Pancreas (tissue), 10 donors: Measurements from ENCODE around the gene NHERF2. TPM values are rescaled to one million over a fixed set of nuclear protein-coding genes. Genes with fewer than 3 reads are reported as not detected.

Experiments used
- ATAC-seq, 4 donors: fragments of 200-7000 bp; cut with Tn5 transposase; one replicate each; pipeline versions ENCODE4 v1.8.0 to v1.9.1; 2020; ENCODE audit warnings: mild to moderate bottlenecking in 4 of 4, moderate library complexity in 4 of 4
- DNase-seq, 6 donors: peaks; one replicate each; pipeline ENCODE4 v3.0.0-alpha.2; 2020
- FAIRE-seq: peaks from 2 replicates; lab custom pipeline; 2012; peaks lifted over from hg19 to GRCh38; lab: Jason Lieb, UNC
- H3K27ac ChIP-seq, 4 donors: fragments of 200-600 bp; sonication (generic); 1 replicate in 3 of 4; 2 replicates in 1 of 4; pipeline versions ENCODE4 v1.5.0 to v1.8.0; 2020
- H3K27me3 ChIP-seq, 4 donors: fragments of 200-600 bp; one replicate each; pipeline ENCODE4 v1.8.0; 2021
- H3K36me3 ChIP-seq, 3 donors: fragments of 200-600 bp; sonication (generic) in 1 of 3; one replicate each; pipeline versions ENCODE4 v1.5.0 to v1.8.0; 2020 to 2021
- H3K4me1 ChIP-seq, 3 donors: fragments of 200-600 bp; one replicate each; pipeline ENCODE4 v1.8.0; 2021
- H3K4me3 ChIP-seq, 4 donors: fragments of 200-600 bp; sonication (generic) in 2 of 4; one replicate each; pipeline versions ENCODE4 v1.5.0 to v1.8.0; 2020 to 2021
- H3K9me3 ChIP-seq, 4 donors: fragments of 200-600 bp; one replicate each; pipeline ENCODE4 v1.8.0; 2021
- WGBS, 2 donors: extraction: QIAGEN DNeasy Blood & Tissue Kit; methylation state at CpG; one replicate each; pipeline ENCODE4 v1.1.7; 2013; 5-methylcytosine and 5-hydroxymethylcytosine counted together
- intact Hi-C, 3 donors: fragments of 100-400 bp; cut with DNase I; formaldehyde crosslinking; loops; one replicate each; pipeline versions ENCODE4 v1.11.1 to v1.14.2; 2022
- polyA plus RNA-seq, 2 donors: library from polyadenylated mRNA; stranded (reverse); fragments of 200-250 nt; gene quantifications; one replicate each; pipeline ENCODE4 v1.2.3, GENCODE V29; 2013
- total RNA-seq, 6 donors: library from RNA; stranded (reverse); fragmentation: NEBNext Ultra II Directional in 4 of 6; extraction: Animal tissue kit (Norgen Biotek cat#: 25700) in 4 of 6; gene quantifications; one replicate each; pipeline versions ENCODE4 v1.2.1 to v1.2.4, GENCODE V29; 2021 to 2023
- TF ChIP-seq, protein P1 (sequence below), 4 donors: fragments of 200-600 bp; sonication (generic) in 3 of 4; IDR thresholded peaks; one replicate each; pipeline versions ENCODE4 v1.5.0 to v1.8.0; 2021; ENCODE audit warnings: antibody characterized with exemption in 4 of 4
- donor health status: healthy with polysubstance abuse.
- donor health status: DM: no; HTN: no; CAD: no; lungs with moderate emphysema.
- donor health status: DM: no; HTN: no; CAD: no.
- donor health status: control.
- donor health status: control.
- donor health status: Bipolar disorder and iron deficiency.
- donor health status: DM: yes; HTN: yes; CAD: no.
- donor health status: DM: no; HTN: no; CAD: no.
- donor health status: DM: no; HTN: no; CAD: no.
- donor health status: DM: yes; HTN: yes; CAD: no.

NHERF2 gene
- total and polyA plus RNA-seq, 8 donors: 14.7 to 144 (median 26.3) TPM

DNA sequence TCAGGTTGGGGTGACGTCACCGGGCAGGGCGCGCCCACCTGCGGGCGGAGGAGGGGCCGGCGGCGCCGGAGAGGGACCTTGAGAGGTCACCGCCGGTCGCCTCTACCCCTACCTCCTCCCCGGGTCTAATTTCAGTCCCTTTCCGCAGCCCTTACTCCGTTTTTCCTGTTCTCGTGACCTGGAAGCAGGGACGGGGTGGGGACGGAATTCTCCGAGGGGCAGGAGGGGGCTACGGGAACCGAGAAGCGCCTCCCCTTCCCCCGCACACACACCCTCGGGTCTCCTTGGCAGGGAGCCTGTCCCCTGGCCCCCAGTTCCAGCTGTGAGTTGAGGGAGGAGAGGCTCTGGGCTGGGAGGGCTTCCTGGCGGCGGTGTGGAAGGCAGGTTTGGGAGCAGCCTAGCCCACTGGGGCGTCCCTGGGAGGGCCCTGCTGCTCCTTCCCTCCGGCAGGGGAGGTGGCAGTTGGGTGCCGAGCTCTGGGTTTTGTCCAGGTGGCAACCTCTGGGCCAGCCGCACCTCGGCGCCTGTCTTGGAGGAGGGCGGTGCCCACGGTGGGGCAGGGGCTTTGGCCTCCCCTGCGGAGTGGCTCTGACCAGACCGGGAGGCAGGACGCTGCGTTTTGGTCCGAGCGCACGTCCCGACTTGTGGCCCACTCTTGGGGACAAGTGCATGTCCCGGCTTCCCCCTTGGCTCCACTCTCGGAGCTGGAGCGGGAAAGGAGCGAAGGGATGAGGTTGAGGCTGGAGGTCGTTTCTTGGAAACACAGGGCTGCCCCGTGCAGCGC lies 36.2 kb upstream of the NHERF2 start:
- peak; percentile 10 to 48 (median 34) for ATAC-seq
- intact Hi-C loops: no loop called here
- H3K4me1 ChIP-seq: peaks cover 10 to 17% (median 14%) of the 10 kb centered on the region in 3 donors
- 11% methylated on average over 39 to 50 of the region's 50 CpGs for WGBS, 2 donors
- H3K27me3 ChIP-seq: peaks cover 0 to 11% (median 0%) of the 10 kb centered on the region in 4 donors
- H3K4me3 ChIP-seq: peak overlapping the region in 2 of 4 donors; percentile 21 to 36
- H3K27ac ChIP-seq: no peak overlapping the region
- FAIRE-seq: no peak
- TF ChIP-seq, protein P1, sequence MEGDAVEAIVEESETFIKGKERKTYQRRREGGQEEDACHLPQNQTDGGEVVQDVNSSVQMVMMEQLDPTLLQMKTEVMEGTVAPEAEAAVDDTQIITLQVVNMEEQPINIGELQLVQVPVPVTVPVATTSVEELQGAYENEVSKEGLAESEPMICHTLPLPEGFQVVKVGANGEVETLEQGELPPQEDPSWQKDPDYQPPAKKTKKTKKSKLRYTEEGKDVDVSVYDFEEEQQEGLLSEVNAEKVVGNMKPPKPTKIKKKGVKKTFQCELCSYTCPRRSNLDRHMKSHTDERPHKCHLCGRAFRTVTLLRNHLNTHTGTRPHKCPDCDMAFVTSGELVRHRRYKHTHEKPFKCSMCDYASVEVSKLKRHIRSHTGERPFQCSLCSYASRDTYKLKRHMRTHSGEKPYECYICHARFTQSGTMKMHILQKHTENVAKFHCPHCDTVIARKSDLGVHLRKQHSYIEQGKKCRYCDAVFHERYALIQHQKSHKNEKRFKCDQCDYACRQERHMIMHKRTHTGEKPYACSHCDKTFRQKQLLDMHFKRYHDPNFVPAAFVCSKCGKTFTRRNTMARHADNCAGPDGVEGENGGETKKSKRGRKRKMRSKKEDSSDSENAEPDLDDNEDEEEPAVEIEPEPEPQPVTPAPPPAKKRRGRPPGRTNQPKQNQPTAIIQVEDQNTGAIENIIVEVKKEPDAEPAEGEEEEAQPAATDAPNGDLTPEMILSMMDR (IDR thresholded peaks at IDR 0.05): no peak
- peaks cover 0 to 3% (median 0%) of the 10 kb centered on the region in 3 donors for H3K36me3 ChIP-seq
- DNase-seq: peak in 3 of 6 donors; percentile 80 to 86 (median 80)
- H3K9me3 ChIP-seq: no peaks in the 10 kb centered on the region

DNA sequence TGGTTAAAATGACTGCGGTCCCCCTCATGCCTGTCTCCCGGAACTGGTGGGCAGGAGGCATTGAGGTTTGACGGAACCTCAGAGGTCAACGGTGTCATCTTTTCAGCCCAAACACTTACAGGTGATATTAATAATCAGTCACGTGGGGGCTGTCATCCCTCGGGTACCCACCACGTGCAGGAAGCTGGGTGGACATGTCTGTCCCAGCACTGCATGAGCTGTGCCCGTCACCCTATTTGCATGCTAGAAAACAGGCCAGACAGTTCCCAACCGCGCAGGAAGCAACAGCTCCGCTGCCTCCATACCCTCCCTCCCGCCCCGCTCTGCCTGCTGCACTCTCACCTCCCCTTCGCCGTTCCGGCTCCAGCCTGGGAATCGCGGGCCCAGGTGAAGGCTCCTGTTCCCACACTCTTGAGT lies 35.6 kb upstream of the NHERF2 start:
- Histone ChIP-seq H3K27me3 (peaks cover 0 to 11% (median 0%) of the 10 kb centered on the region in 4 donors), H3K4me3 (no peak overlapping the region), H3K9me3 (no peaks in the 10 kb centered on the region), H3K27ac (no peak overlapping the region), H3K36me3 (no peaks in the 10 kb centered on the region), H3K4me1 (peaks cover 10 to 17% (median 14%) of the 10 kb centered on the region in 3 donors)
- ATAC-seq (peak in 1 of 4 donors; percentile 1), DNase-seq (peak in 3 of 6 donors; percentile 45 to 74 (median 63)), FAIRE-seq (no peak)
- TF ChIP-seq, protein P1 (IDR thresholded peaks at IDR 0.05): no peak
- intact Hi-C loops: no loop called here
- WGBS, 2 donors: 22 to 32% methylated on average over 18 of the region's 18 CpGs

DNA sequence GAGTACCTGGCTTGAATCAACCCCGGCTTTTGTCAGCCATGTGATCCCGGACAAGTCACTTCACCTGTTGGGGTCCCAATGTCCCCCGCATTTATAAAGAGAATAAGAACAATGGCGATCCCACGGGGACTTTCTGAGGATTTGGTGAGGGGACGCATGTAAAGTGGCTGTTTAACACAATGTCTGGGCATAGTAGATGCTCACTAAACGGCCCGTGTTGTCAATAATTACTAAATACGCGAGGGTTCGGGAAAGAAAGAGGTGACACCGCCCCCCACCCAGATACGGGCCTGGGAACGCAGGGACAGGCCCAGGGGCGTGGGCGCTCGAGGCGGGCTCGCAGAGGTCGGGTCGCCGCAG lies 35.1 kb upstream of the NHERF2 start:
- ATAC-seq (no peak), DNase-seq (no peak), FAIRE-seq (no peak)
- Histone ChIP-seq H3K9me3 (no peaks in the 10 kb centered on the region), H3K4me1 (peaks cover 10 to 17% (median 14%) of the 10 kb centered on the region in 3 donors), H3K27ac (peak overlapping the region in 2 of 4 donors; percentile 37 to 50), H3K27me3 (peaks cover 0 to 11% (median 0%) of the 10 kb centered on the region in 4 donors), H3K4me3 (peak overlapping the region in 3 of 4 donors; percentile 15 to 39 (median 21)), H3K36me3 (no peaks in the 10 kb centered on the region)
- intact Hi-C loops: no loop called here
- 21 to 22% methylated on average over 22 of the region's 22 CpGs for WGBS, 2 donors
- TF ChIP-seq, protein P1 (IDR thresholded peaks at IDR 0.05): no peak

DNA sequence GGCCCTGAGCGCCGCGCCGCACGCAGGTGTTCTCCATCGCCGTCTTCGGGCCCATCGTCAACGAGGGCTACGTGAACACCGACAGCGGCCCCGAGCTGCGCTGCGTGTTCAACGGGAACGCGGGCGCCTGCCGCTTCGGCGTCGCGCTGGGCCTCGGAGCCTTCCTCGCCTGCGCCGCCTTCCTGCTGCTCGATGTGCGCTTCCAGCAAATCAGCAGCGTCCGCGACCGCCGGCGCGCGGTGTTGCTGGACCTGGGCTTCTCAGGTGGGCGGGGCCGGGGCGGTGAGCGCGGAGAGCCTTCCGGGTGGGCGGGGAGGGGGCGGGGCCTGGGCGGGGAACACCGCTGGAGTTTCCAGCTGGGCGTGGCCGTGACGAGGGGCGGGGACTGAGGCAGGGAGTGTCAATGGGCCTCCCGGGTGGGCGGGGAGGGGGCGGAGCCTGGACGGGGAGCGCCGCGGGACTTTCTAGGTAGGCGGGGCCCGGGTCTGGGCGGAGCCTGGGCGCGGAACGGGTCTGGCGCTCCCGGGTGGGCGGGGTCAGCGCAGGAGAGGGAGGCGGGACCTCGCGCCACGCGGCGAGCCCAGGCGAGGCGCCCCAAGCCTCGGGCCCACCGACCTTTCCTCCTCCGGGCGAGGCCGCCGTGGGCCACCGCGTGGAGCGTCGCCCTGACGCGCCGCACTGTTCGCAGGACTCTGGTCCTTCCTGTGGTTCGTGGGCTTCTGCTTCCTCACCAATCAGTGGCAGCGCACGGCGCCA lies 34.6 kb upstream of the NHERF2 start:
- peak; percentile 62 to 83 (median 80) for ATAC-seq
- H3K27me3 ChIP-seq: peaks cover 0 to 11% (median 0%) of the 10 kb centered on the region in 4 donors

More for the DNA sequence above, 34.6 kb upstream of the NHERF2 start:
- H3K27ac ChIP-seq: peak overlapping the region in 2 of 4 donors; percentile 37 to 50
- WGBS, 2 donors: 11 to 13% methylated on average over 63 to 96 of the region's 96 CpGs
- peaks cover 0 to 2% (median 0%) of the 10 kb centered on the region in 3 donors for H3K36me3 ChIP-seq
- FAIRE-seq (no peak), DNase-seq (peak; percentile 88 to 97 (median 96))
- H3K4me1 ChIP-seq: peaks cover 10 to 17% (median 14%) of the 10 kb centered on the region in 3 donors
- intact Hi-C loops: no loop called here
- peak overlapping the region in 3 of 4 donors; percentile 15 to 39 (median 21) for H3K4me3 ChIP-seq
- TF ChIP-seq, protein P1 (IDR thresholded peaks at IDR 0.05): no peak
- no peaks in the 10 kb centered on the region for H3K9me3 ChIP-seq
